Measurements from ENCODE around the gene PICK1.

The PICK1 gene

GRCh38 chr22:38069372-38070249, 12.4 kb downstream of the PICK1 start:
- no peak for TF ChIP-seq JUND (IDR thresholded peaks at IDR 0.05; ENCODE audit: low read depth)
- no peak for DNase-seq (ENCODE audit: low read depth in 1 of 2, low spot score in 1 of 2)
- in situ Hi-C loops (cut with HindIII; ENCODE audit: low pct_unique_long_range_greater_than_20kb, low sequenced_read_pairs) = no loop called here

GRCh38 chr22:38070250-38070921, 13.2 kb downstream of the PICK1 start:
- TF ChIP-seq JUND (IDR thresholded peaks at IDR 0.05; ENCODE audit: low read depth) = no peak
- in situ Hi-C loops (cut with HindIII; ENCODE audit: low pct_unique_long_range_greater_than_20kb, low sequenced_read_pairs) = no loop called here
- no peak for DNase-seq (ENCODE audit: low read depth in 1 of 2, low spot score in 1 of 2)

- in situ Hi-C loops (cut with HindIII; ENCODE audit: low pct_unique_long_range_greater_than_20kb, low sequenced_read_pairs) = no loop called here
- no peak for DNase-seq (ENCODE audit: low read depth in 1 of 2, low spot score in 1 of 2)
- no peak for TF ChIP-seq JUND (IDR thresholded peaks at IDR 0.05; ENCODE audit: low read depth)
These were observed 14.5 kb downstream of the PICK1 start for GRCh38 chr22:38071421-38072321.

GRCh38 chr22:38072322-38073149, 15.3 kb downstream of the PICK1 start:
- no peak for DNase-seq (ENCODE audit: low read depth in 1 of 2, low spot score in 1 of 2)
- TF ChIP-seq JUND (IDR thresholded peaks at IDR 0.05; ENCODE audit: low read depth) = no peak
- in situ Hi-C loops (cut with HindIII; ENCODE audit: low pct_unique_long_range_greater_than_20kb, low sequenced_read_pairs) = no loop called here

GRCh38 chr22:38073150-38074130, 16.2 kb downstream of the PICK1 start:
- TF ChIP-seq JUND (IDR thresholded peaks at IDR 0.05; ENCODE audit: low read depth) = no peak
- DNase-seq (ENCODE audit: low read depth in 1 of 2, low spot score in 1 of 2) = no peak
- in situ Hi-C loops (cut with HindIII; ENCODE audit: low pct_unique_long_range_greater_than_20kb, low sequenced_read_pairs) = no loop called here

- TF ChIP-seq JUND (IDR thresholded peaks at IDR 0.05; ENCODE audit: low read depth) = no peak
- in situ Hi-C loops (cut with HindIII; ENCODE audit: low pct_unique_long_range_greater_than_20kb, low sequenced_read_pairs) = no loop called here
- no peak for DNase-seq (ENCODE audit: low read depth in 1 of 2, low spot score in 1 of 2)
These were observed 17.2 kb downstream of the PICK1 start for GRCh38 chr22:38074181-38075104.

- TF ChIP-seq JUND (IDR thresholded peaks at IDR 0.05; ENCODE audit: low read depth) = no peak
- in situ Hi-C loops (cut with HindIII; ENCODE audit: low pct_unique_long_range_greater_than_20kb, low sequenced_read_pairs) = no loop called here
- DNase-seq (ENCODE audit: low read depth in 1 of 2, low spot score in 1 of 2) = no peak
These were observed 18.1 kb downstream of the PICK1 start for GRCh38 chr22:38075105-38075825.

- in situ Hi-C loops (cut with HindIII; ENCODE audit: low pct_unique_long_range_greater_than_20kb, low sequenced_read_pairs) = no loop called here
- no peak for TF ChIP-seq JUND (IDR thresholded peaks at IDR 0.05; ENCODE audit: low read depth)
- DNase-seq (ENCODE audit: low read depth in 1 of 2, low spot score in 1 of 2) = no peak
These were observed 18.8 kb downstream of the PICK1 start for GRCh38 chr22:38075961-38076360.

GRCh38 chr22:38077096-38077495, 19.9 kb downstream of the PICK1 start:
- in situ Hi-C loops (cut with HindIII; ENCODE audit: low pct_unique_long_range_greater_than_20kb, low sequenced_read_pairs) = no loop called here
- TF ChIP-seq JUND (IDR thresholded peaks at IDR 0.05; ENCODE audit: low read depth) = no peak
- DNase-seq (ENCODE audit: low read depth in 1 of 2, low spot score in 1 of 2) = no peak
